GM18505 (cell line): Measurements from ENCODE around the gene MCCC1.
"Not testable (repeated sequence)": the region's sequence is repeated elsewhere in the genome, so short reads cannot be mapped to it uniquely, and the experiment has no call there.

Experiments
- ATAC-seq: cut with Tn5 transposase; IDR thresholded peaks from one replicate; pipeline ENCODE4 v1.9.1; 2021; ENCODE audit not compliant: unreplicated experiment
- POLR2A ChIP-seq: IDR thresholded peaks from 4 replicates; pipeline ENCODE4 v1.6.1; 2011; ENCODE audit warnings: borderline replicate concordance; ENCODE audit not compliant: insufficient read depth, insufficient read length; ENCODE audit errors: extremely low read depth

MCCC1 gene

DNA sequence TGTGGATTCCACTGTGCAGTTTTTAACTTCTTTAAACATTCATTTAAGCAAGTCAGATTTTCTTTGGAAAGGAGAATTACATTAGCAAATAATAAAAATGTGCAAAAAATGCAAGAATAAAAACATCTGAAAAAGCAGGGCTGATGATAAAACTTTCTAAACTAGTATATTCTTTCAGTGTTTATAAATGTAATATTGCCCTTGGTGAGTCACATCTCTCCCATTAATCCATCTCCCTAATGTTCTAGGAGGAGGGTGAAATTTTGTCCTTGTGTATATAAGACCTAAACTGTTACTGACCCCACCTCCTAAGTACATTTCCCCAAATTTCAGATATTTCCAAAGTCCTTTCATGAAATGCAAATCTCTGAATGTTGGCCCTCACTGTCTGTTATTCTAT, 90.5 kb downstream of the MCCC1 start:
- no peak for ATAC-seq

DNA sequence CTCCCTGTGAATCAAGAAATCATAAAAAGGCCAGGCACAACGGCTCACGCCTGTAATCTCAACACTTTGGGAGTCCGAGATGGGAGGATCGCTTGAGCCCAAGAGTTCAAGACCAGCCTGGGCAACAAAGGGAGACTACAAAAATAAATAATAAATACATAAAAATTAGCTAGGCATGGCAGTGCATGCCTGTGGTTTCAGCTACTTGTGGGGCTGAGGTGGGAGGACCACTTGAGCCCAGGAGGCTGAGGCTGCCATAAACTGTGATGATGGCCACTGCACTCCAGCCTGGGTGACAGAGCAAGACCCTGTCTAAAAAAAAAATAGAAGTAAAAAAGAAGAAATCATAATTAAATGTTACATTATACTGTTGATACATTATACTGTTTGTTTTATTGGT, 91.0 kb downstream of the MCCC1 start:
- ATAC-seq, result no peak
- no peak for TF ChIP-seq POLR2A

More for the DNA sequence above, 90.5 kb downstream of the MCCC1 start:
- TF ChIP-seq POLR2A, result no peak

DNA sequence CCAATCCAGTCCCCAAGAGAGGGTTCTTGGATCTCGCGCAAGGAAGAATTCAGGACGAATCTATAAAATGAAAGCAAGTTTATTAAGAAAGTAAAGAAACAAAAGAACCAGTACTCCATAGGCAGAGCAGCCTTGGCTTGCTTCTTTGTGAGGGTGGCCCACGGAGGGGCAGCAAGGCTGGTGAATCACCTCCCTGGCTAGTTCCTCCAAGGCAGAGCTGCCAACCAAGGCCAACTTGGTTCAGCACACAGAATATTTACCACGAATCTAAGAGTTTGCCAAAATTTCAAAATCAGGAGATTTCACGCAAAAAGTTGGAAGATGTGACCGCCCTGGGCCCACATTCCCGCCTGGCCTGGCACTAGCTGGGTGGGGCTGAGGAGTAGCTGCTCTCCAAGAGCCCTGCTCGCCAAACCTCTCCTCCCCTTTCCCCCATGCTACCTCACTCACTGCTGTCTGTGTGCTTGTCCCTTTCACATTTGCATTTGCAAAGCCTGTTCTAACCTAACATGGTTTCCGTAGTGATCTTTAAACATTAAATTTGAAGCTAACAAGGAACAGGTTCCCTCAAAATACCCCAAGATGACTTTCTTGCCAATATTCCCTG, 92.8 kb downstream of the MCCC1 start:
- no peak for TF ChIP-seq POLR2A
- ATAC-seq, result no peak

DNA sequence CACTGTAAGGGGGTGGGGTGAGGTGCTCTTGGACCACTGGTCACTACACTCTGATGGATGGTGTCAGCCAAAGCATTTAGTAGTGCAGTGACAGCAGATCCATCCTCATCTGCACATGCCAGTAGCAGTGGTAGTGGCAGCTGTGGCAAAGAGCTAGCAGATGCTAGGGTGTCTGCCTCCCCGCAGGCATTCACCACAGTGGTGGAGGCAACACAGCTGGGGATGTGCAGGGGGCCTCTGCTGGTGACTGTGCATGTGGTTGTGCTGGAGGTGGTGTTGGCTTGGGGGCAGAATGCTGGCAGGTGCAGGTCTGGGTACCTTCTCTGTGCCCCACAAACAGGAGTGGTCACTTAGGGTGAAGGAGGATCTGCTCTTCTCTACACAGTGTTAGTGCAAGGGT, 99.5 kb downstream of the MCCC1 start:
- TF ChIP-seq POLR2A, result no peak
- no peak for ATAC-seq

DNA sequence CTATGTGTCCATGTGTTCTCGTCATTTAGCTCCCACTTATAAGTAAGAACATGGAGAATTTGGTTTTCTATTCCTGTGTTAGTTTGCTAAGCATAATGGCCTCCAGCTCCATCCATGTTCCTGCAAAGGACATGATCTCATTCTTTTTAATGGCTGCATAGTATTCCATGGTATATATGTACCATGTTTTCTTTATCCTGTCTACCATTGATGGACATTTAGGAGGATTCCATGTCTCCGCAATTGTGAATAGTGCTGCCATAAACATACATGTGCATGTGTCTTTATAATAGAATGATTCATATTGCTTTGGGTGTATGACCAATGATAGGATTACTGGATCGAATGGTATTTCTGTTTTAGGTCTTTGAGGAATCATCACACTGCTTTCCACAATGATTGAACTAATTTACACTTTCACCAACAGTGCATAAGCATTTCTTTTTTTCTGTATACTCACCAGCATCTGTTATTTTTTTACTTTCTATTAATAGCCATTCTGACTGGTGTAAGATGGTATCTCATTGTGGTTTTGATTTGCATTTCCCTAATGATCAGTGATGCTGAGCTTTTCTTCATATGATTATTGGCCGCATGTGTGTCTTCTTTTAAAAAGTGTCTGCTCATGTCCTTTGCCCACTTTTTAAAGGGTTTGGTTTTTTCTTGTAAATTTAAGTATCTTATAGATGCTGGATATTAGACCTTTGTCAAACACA, 105.7 kb downstream of the MCCC1 start:
- not testable (repeated sequence) for ATAC-seq

DNA sequence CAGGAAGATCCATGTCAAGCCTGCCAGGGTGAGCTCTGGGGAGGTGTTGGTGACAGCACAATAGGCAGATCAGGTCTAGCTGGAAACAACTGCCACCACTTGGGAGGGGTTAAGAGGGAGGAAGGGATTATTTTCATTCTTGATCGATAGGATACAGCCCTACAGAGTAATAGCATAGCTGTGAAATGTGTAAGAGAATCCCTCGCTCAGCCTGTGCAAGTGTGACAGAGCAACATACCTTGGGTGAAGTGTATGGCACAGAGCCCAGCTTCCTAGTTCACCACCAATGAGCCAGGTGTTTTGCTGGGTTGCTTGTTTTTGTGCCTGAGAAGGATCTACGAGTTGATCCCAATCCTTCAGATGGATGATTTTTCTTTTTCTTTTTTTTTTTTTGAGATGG, 109.7 kb downstream of the MCCC1 start:
- ATAC-seq, result no peak
- TF ChIP-seq POLR2A, result no peak

DNA sequence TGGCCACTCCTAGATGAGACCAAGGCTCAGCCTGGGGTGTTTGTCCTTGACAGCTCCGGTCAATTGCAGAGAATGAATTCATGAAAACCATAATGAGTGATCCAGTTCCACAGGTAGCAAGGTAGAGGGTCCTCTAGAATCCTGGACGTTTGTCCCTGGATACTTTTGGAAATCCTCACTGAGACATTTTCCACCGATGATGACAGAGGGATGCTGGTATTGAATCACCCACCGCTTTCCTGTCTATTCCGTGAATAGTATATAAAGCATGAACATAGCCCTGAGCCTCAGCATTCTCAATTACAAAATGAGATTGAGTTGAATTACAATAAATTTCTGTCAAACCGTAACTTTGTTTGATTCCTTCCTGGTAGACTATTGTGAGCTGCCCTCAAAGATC, 113.3 kb downstream of the MCCC1 start:
- no peak for ATAC-seq
- TF ChIP-seq POLR2A, result no peak

DNA sequence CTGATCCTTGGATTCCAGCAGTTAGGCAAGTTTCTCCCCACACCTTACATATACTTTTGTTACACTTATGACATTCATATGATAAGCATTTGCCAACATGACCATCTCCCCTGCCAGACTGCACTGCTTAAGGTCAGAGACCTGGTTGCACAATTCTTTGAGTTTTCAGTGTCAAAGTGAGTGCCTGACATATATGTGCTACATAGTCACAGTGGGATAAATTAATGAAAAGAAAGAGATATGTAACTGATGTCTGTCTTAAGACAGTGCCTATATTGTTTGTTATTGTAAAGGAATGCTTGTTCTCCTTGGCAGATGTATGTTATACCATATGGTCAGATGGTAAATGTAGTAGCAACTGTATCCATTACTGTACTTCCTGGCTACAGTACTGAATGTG, 115.4 kb downstream of the MCCC1 start:
- no peak for TF ChIP-seq POLR2A
- no peak for ATAC-seq

DNA sequence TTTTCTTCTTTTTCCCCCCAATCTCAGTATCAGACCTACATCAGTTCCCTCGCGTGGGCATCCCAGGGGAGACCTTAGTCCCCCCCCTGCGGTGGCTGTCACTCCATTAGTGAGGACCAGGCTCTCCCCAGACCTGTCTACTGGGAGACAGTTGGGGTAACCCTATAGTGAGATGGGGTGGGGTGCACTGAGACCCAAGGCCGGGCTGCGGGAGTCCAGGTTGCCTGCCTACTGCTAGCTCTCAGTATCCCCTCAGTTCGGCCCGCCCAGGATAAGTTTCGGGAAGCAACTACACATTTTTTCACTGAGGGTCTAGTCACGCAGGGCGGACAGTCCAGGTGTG, 118.3 kb downstream of the MCCC1 start:
- no peak for TF ChIP-seq POLR2A
- ATAC-seq, result no peak

DNA sequence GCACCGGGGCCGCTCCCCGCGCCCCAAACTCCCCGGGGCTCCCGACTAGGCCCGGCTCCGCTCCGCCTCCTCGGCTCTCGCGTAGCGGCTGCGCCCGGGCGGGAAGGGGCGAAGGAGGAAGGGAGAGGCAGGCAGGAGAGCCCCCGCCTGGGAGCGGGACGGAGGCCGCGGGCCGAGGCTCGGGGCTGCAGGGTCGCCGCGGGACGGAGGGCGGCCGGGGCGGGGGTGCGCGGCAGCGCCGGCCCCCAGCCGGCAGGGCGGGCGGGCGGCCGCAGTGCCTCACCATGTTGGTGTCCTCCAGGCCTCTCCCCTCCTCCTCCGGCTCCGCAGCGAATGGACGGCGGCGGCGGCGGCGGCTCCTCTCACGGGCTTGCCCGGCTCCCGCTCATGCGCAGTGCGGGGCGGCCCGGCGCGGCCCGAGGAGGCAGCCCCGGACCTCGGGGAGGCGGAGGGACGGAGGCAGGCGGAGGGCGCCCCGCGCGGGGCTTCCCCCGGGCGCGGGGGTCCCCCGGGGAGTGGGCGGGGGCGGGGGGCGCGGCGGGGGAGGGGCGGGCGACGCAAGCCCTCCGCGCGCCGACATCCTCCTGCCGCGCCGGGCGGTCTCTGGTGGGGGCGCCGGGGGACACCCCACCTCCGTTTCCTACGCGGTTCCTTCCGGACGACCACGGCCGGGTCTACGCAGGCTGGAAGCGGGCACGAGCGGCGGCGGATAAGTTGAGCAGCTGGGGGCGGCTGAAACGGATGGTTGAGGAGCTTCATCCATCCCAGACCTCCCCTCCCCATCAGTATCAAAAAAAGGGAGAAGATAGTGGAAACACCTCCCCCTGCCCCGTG, 118.9 kb downstream of the MCCC1 start, which contains the start of gene DCUN1D1:
Gene DCUN1D1 (minus strand): TSS at position 335 of the 834 bp plus-strand sequence. CDS start 49 bp downstream, at position 286.
- TF ChIP-seq POLR2A, result peak; percentile 72

DNA sequence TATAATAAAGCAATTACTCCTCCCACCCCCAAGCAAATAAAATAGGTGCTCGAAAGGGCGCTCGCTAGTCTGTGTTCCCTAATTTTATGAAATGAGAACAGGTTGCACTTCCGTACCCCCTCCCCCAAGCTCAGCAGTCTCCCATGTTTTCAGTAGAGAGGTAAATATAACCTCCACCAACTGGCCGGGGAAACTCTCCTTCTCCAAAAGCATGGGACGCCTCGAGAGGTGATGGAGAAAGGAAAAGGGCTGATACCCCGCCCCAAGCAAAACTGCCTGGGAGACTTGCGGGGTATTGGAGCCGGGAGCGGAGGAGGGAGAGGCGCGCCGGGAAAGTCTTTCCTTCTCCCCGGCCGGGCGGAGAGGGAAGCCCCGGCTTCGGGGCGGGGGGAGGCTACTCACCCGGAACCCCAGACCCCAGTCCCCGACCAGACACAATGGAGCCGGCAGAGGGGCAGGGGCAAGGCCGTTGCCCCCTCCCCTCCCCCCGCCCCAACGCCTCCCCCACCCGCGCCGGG, 119.6 kb downstream of the MCCC1 start:
- no peak for TF ChIP-seq POLR2A
- ATAC-seq, result peak; percentile 5

More for the DNA sequence above, 118.9 kb downstream of the MCCC1 start, which contains the start of gene DCUN1D1:
- ATAC-seq, result peak; percentile 89

DNA sequence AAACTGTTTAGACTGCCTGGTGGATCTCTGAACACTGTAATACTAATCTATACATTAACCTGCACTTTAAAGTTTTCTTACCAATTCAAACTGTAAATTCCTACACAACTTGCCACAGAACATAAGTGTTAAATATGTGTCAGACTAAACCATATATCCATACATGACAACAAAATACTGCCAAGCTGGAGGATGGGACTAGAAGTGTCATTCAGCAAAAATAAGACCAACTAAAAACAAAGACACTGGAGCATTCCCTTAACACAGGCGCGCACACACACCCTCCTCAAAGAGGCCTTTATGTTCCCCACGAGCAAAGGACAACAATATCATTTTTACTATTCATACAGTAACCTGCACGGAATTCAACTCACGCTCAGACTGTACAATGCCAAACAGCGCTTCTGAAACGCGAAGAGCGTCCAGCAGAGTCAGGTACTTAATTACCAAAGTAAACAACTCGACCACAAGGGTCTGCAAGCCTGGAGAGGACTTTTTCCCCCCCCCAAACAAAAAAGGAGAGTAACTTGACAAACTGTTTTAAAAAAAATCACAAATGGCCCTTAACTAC, 120.1 kb downstream of the MCCC1 start:
- no peak for TF ChIP-seq POLR2A
- no peak for ATAC-seq

DNA sequence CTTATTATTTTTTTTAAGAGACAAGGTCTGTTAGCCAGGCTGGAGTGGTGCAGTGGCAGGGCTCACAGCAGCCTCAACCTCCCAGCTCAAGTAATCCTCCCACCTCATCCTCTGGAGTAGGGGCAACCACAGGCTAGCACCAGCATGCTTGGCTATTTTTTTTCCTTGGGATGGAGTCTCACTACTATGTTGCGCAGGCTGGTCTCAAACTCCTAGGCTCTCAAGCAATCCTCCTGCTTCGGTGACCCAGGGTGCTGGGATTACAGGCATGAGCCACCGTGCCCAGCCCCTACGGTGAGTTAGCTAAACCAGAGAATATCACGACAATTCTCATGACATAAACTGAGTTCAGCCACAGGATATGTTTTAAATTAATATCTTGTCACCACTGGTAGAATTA, 120.9 kb downstream of the MCCC1 start:
- no peak for TF ChIP-seq POLR2A
- ATAC-seq, result no peak

DNA sequence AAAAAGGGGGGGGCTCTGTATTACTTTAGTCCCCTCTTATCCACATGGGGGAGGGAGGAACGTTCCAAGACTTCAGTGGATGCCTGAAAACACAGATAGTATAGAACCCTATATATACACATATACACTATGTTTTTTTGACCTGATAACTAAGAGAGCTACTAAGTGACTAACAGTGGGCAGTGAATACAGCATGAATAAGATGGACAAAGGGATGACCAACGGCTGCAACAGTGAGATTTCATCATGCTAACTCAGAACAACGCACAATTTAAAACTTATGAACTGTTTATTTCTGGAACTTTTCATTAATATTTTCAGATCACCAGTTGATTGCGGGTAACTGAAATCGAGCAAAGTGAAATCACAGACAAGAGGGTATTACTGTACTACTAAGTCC, 126.2 kb downstream of the MCCC1 start:
- no peak for TF ChIP-seq POLR2A
- ATAC-seq, result no peak

DNA sequence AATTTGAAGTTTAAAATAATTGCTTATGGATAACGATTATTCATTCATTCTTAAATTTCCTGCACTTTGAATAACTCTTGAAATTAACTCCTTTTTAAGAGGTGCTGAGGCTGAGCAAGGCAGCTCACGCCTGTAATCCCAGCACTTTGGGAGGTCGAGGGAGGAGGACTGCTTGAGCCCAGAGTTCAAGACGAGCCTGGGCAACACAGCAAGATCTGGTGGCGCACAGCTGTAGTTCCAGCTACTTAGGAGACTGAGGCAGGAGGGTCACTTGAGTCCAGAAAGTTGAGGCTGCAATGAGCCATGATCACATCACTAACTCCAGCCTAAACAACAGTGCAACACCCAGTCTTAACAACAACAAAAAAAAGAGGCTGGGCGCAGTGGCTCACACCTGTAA, 126.9 kb downstream of the MCCC1 start:
- no peak for ATAC-seq
- no peak for TF ChIP-seq POLR2A
